Stimulated activated CD4-positive, alpha-beta T cell treated with anti-CD3 and anti-CD28 coated beads, Interleukin-4, amount 100 ng/mL, for 1 hour (primary cell): Measurements from ENCODE around the gene TAB3.

Source experiments
- DNase-seq: peaks from one replicate; pipeline ENCODE4 v3.0.0-alpha.2; 2020

TAB3 gene

GRCh38 chrX:30889147-30890140 is at the start of gene TAB3:
TSS of gene TAB3 (minus strand) at chrX:30889254. CDS start at chrX:30859588, 29,666 bp downstream.
- peak; percentile 88 for DNase-seq

- no peak for DNase-seq
Observed at GRCh38 chrX:30938295-30938694, 49.2 kb upstream of the TAB3 start.

- no peak for DNase-seq
Observed at GRCh38 chrX:30935985-30936384, 46.9 kb upstream of the TAB3 start.

GRCh38 chrX:30931920-30932319 is 42.9 kb upstream of the TAB3 start:
- no peak for DNase-seq

GRCh38 chrX:30930679-30931078 is 41.6 kb upstream of the TAB3 start:
- no peak for DNase-seq

GRCh38 chrX:30930143-30930542 is 41.1 kb upstream of the TAB3 start:
- no peak for DNase-seq

GRCh38 chrX:30920271-30920670 is 31.2 kb upstream of the TAB3 start:
- DNase-seq = no peak

GRCh38 chrX:30918480-30918879 is 29.4 kb upstream of the TAB3 start:
- DNase-seq = no peak

GRCh38 chrX:30913492-30913891 is 24.4 kb upstream of the TAB3 start:
- no peak for DNase-seq

GRCh38 chrX:30910124-30910860 is 21.2 kb upstream of the TAB3 start:
- no peak for DNase-seq

GRCh38 chrX:30906726-30907125 is 17.7 kb upstream of the TAB3 start:
- DNase-seq = no peak

GRCh38 chrX:30905321-30905720 is 16.3 kb upstream of the TAB3 start:
- no peak for DNase-seq

- DNase-seq = no peak
Observed at GRCh38 chrX:30904632-30905031, 15.6 kb upstream of the TAB3 start.

- DNase-seq = no peak
Observed at GRCh38 chrX:30904186-30904585, 15.1 kb upstream of the TAB3 start.

GRCh38 chrX:30900227-30900626 is 11.2 kb upstream of the TAB3 start:
- no peak for DNase-seq

GRCh38 chrX:30898886-30899285 is 9.8 kb upstream of the TAB3 start:
- no peak for DNase-seq

GRCh38 chrX:30895370-30895769 is 6.3 kb upstream of the TAB3 start:
- DNase-seq = no peak

- no peak for DNase-seq
Observed at GRCh38 chrX:30893206-30893605, 4.2 kb upstream of the TAB3 start.

- no peak for DNase-seq
Observed at GRCh38 chrX:30892591-30892990, 3.5 kb upstream of the TAB3 start.

- DNase-seq = peak; percentile 15
Observed at GRCh38 chrX:30888526-30889146, 418 bp downstream of the TAB3 start.

GRCh38 chrX:30887721-30888120 is 1.3 kb downstream of the TAB3 start:
- peak; percentile 66 for DNase-seq

- no peak for DNase-seq
Observed at GRCh38 chrX:30887288-30887687, 1.8 kb downstream of the TAB3 start.

GRCh38 chrX:30885136-30885535 is 3.9 kb downstream of the TAB3 start:
- DNase-seq = no peak

- DNase-seq = no peak
Observed at GRCh38 chrX:30883138-30883537, 5.9 kb downstream of the TAB3 start.
